HG02870 (cell line): ENCODE measurements around the gene IZUMO1.
"Not testable (repeated sequence)": the region's sequence is repeated elsewhere in the genome, so short reads cannot be mapped to it uniquely, and the experiment has no call there.

Source experiments
- ATAC-seq: cut with Tn5 transposase; IDR thresholded peaks from one replicate; pipeline ENCODE4 v1.9.1; 2021; ENCODE audit warnings: mild to moderate bottlenecking, moderate library complexity; ENCODE audit not compliant: unreplicated experiment

Gene IZUMO1

DNA sequence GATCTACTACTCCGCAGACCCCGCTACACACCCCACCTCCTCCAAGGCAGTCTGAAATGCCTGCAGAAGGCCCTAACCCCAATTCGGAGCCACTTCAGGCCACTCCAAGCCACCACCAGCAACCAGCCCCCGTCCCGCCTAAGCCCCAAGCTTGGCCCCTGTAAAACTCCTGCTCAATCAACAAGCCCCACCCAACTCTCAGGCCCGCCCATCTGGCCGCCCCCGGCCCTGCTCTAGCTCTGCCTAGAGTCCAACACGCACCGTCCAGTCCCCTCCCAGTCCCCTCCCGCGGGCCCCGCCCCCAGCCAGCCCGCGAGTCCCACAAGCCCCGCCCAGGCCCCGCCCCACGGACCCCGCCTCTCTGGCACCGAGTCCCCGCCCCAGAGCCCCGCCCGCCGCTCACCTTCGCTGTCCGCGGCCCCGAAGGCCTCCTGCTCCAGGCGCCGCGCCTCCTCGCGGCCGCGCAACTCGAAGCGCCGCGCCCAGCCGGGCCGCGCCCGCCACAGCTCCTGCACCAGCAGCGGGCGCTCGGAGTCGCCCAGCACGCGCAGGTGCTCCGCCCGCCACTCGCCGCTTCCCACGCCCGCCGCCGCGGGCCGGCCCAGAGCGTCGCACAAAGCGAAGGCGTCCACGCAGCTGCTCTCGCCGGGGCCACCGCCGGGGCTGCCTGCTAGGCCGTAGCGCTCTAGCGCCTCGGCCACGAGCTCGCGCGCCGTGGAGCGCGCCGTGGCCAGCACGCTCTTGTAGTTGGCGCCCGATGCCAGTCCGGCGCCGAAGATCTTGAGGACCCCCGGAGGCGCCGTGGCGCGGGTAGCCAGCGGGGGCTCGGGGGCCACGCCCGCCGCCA is 7.9 kb downstream of the IZUMO1 start:
- ATAC-seq, result no peak

DNA sequence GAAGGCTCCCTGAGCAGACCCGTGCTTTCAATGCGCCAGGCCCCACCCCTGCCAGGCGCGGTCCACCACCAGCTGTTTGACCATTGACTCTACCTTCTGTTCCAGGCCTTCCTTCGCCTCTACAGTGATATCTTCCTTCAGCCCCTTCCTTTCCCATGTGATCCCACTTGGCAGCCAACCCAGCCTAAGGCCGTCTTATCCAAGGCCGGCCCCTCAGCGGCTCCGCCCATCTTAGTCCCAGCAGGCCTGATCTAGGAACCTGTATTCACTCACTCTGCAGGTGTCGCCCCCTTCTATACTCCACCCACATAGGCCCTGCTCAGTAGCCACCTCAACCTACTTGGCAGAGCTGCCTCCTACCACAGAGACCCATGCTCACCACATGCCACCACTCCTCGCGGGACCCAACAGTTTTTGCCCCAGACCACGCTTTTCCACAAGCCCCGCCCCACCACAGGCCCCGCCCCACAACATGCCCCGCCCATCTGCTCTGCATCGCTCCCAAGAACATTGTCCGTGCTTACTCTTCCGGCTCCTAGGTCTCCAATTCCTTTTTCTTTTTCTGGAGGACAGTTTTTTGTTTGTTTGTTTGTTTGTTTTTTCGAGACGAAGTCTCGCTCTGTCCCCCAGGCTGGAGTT is 9.2 kb downstream of the IZUMO1 start:
- no peak for ATAC-seq

DNA sequence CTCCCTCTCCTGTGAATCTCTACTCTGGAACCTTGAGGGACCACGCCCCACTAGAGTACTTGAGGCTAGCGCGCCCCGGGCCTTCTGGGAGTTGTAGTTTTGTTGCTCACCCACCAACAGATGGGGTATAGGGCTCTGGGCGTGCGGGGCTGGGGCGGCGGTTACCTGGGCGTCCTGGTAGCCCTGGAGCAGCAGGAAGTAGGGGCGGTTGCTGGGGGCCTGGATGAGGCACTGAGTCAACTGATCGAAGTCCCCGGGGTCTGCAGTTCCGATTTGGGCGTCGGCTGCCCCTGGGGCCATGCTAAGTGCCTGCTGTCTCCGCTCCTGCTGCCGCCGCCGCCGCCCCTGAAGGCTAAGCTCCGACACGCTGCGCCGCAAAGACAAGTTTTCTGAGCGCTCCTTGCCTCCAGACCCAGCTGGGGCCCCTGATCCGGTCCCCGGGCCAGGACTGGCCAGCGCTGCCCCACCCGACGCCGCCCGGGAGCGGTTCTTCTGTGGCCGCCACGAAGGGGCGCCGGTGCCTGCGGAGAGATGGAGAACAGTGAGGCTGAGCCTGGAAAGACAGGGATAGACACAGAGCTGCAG is 11.6 kb downstream of the IZUMO1 start:
- no peak for ATAC-seq

DNA sequence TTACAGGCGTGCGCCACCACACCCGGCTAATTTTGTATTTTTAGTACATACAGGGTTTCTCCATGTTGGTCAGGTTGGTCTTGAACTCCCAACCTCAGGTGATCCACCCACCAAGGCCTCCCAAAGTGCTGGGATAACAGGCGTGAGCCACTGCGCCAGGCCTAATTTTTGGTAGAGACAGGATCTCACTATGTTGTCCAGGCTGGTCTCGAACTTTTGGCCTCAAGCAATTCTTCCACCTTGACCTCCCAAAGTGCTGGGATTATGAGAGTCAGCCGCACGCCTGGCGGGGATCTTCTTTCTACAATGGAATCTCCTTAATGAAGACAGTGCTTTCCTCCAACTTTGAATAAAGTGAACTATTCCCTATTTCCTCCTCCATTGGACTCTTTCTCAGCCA is 12.1 kb downstream of the IZUMO1 start:
- ATAC-seq, result no peak

DNA sequence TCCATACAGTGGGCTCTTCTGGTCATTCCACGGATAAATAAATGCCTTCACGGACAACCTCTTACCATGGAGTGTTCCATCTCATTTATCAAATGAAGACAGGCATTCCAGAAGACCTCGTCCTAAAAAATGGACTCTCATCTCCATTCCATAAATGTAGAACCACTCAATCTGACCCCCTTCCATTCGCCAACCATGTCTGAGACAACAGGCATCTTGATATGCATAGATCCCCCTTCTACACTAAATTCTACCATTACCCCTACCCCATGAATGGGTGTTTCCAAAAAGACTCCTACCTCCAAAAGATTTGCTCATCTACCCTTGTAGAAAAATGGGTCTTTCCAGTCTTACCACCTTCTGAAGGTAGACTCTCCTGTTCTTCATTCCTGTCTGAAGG is 15.3 kb downstream of the IZUMO1 start:
- ATAC-seq, result no peak

DNA sequence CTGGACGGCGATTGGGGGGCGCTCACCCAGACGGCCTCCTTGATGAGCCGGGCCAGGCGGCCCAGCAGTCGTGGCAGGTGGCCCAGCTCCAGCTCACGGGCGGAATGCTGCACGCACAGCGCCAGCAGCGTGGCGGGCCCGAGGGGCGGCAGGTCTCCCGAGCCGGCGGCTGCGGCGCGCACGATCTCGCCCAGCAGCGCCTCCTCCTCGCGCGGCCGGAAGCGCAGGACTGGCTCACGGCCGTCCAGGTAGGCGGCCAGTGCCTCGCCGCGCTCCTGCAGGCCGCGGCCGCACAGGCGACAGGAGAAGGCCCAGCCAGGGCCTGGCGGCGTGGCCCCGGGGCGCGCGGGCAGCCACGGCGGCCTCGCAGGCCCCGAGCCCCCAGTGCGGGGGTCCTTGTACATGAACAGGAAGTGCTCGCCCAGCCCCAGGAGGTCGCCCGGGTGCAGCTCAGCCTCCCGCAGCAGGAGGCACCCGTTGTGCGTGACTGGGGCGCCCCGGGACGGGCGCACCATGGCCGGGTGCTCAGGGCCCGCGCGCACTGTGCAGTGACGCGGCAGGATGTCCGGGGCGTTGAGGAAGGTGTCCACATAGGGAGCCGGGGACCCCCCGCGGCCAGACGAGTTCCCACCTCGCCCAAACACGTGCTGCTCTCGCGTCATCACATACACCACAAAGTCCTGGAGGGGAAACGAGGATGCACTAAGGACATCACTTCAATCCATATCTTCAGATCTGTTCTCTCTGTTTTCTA is 17.6 kb downstream of the IZUMO1 start:
- no peak for ATAC-seq

DNA sequence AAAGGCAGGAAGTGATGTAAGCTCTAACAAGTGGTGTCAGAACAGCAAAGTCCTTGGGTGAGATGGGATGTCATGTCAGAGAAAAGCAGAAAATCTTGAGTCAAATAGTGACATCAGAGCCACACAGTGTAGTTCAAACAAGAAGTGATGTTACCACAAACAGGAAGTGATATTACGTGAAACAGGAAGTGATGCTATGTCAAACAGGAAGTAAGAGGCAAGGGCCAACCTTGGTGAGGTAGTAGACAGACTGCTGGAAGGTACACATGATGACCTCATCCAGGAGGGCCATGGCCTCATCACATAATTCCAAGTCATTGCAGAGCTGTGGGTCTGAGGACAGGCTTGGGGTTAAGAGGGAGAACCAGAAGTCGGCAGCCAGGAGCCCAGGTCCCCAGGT is 20.2 kb downstream of the IZUMO1 start:
- no peak for ATAC-seq

DNA sequence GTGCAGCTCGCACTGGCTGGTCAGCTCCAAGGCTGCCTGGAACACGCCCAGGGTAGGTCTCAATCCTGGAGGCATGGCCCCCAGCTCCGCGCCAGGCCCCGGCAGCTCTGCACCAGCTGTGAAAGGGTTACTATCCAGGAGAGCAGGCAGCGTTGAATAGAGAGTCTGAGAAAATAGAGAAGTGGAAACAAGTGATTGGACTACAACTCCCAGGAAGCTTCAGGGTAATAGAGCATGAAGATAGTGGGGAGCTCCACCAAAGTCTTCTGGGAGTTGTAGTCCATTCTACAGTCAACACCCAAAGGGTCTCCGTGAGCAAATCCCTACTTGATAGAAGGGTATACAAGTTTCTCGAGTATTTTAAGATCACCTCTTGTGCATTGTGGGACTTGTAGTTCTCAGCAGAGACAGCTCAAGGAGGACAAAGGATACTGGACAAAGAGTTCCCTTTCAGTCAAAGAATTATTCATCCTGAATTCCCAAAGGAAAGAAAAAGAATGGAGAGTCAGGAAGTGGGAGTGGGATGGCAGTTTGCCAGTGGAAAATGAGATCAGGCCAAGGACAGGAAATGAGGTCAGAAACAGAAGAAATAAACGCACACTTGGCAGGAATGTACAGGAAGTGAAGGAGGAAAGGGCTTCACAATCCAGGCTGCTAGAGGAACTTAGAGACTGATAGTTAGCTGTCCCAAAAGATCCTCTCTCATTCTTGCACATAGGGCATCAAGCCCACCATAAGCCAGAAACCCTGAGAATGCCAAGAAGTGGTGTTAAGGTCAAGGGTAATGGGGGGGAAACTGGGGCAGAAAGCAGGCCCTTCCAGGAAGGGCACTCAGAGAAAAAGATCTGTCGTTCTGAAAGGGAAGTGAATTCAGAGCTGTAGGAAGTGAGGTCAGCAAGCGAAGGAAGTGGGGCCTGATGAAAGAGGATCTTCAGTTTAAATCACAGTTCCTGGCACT is 21.6 kb downstream of the IZUMO1 start:
- no peak for ATAC-seq

DNA sequence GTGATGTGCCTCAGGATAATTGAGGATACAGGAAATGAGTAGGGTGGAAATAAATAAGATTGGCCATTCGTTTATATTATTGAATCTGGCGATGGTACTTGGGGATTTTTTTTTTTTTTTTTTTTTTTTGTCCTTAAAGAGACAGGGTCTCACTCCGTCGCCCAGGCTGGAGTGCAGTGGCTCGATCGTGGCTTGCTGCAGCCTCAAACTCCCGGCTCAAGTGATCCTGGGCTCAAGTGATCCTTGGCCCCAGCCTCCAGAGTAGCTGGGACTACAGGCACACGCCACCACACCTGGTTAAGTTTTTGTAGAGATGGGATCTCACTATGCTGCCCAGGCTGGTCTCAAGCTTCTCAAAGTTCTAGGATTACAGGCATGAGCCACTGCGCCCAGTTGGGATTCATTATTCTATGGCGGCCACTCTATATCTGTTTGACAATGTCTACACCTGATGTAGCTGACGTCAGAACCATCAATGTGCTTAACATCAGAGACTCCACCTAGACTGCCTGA is 24.5 kb downstream of the IZUMO1 start:
- no peak for ATAC-seq

DNA sequence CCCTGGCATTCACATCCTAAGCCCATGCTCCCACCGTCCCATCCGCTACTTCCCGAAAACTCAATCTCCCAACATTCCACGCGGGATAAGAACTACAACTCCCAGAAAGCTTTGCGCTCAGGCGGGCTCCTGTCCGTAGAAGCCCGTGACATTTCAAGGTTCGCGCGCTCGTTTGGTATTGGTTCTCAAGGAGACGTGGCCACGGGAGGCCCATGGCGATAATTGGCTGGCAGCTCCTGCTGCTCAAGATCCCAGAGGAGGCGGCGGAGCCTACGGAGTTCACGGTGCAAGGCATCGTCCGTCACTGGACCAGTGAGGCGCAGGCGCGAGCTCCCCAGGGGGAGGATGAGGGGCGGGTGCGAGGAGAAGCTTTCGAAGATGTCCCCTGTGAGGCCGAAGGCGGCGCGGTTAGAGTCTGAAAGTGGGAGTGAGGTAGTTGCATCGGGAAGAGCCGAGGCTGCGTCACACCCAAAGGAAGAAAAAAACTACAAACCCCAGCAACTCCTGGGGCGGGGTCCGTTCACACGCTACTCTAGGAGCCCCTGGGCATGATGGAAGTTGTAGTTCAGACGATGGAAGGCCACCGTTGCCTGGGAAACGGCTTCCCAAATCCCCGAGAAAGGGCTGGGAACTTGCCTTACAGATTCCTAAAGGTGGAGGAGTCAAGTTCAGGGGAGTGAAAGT is 26.0 kb downstream of the IZUMO1 start:
- ATAC-seq, result peak; percentile 85

DNA sequence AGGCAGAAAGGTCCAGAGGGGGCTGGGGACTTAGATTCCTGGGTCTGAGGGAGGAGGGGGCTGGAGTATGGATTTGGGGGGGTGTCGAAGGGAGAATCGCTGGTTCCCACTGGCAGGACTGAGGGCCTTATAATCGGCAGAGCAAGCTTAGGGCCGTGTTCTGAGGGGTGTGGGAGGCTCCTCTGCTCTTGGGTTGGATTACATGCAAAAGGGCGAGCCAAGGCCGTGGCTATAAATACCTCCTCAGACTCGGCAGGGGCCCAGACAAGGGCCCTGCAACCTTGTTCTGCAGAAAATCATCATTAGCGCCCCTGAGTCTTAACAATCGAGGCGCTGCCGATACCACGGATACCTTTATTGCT is 26.5 kb downstream of the IZUMO1 start:
- peak; percentile 13 for ATAC-seq

DNA sequence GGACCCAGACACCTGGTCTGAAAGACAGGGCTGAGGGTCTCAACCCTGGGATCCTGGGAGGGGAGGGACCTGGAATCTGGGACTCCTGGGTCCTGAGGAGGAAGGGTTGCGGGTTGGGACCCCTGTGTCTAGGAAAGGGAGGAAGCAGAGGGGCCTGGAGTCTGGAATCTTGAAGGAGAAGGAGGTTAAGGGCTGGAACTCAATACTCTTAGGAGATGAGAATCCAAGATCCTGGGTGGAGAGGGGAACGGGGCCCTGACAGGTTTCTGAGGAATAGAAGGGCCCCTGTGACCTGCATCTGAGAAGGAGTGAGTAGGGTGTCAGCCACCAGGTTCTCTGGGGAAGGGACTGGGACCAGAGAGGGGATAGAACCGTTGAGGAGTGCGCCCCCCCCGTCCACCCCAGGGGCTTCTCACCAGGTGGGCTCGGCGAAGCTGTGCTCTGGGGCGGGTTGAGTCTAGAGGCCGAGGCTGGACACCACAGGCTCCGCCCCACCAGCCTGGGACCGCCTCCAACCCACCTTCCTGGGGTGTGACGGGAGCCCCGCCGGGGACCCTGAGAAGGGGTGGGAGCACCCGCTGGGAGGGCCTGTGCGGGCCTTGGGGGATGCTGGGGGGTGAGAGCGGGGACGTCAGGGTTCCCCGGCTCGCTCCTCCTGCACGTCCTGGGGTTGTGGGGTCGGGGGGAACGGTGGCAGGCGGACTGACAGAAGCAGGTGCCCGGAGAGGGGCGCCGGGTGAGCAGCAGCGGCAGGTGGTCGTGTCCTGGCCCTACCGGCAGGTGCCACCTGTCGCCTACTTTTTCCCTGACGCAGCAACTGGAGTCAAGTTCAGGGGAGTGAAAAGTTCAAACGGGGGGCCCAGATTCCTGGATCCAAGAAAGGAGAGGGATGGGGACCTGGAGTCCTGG is 27.2 kb downstream of the IZUMO1 start, which contains the start of gene MAMSTR:
MAMSTR (minus strand) TSS at position 463 of the 909 bp plus-strand sequence. CDS start 694 bp downstream, outside the sequence.
- no peak for ATAC-seq

DNA sequence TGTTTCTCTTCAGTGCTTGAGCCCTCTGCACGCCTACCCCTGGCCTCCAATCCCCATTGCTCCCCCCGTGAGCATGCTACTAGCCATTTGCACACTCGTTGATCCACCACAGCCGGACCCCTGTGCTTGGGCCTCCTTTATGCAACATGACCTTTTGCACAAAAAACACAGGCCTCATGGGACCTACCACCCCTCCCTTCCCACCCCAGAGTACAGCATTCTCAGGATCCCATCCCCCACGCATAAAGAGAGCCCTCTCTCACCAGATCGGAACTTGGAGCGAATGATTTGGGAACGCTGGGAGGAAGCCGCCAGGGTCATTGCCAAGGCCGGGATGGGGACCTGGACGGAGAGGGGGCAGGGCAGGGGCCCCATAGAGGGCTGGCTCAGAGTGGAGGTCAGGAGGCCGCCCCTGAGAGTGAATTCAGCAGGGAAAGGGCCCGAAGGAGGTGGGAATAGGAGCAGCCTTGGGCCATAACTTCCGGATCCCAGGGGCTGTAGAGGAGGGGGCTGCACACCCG is 27.9 kb downstream of the IZUMO1 start:
- ATAC-seq, result no peak

DNA sequence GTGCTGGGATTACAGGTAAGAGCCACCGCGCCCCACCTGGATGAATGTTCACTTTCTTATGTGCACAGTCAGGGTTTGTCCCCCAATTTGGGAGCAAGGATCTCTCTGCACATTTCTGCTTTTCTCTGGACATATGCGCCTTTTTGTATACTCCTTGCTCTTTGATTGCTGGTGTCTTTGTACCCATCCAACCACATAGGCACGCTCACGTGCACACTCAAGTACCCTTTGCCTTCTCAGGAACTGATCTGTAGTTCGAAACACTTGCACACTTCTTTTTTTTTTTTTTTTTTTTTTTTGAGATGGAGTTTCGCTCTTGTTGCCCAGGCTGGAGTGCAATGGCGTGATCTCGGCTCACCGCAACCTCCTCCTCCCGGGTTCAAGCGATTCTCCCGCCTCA is 28.6 kb downstream of the IZUMO1 start:
- not testable (repeated sequence) for ATAC-seq

DNA sequence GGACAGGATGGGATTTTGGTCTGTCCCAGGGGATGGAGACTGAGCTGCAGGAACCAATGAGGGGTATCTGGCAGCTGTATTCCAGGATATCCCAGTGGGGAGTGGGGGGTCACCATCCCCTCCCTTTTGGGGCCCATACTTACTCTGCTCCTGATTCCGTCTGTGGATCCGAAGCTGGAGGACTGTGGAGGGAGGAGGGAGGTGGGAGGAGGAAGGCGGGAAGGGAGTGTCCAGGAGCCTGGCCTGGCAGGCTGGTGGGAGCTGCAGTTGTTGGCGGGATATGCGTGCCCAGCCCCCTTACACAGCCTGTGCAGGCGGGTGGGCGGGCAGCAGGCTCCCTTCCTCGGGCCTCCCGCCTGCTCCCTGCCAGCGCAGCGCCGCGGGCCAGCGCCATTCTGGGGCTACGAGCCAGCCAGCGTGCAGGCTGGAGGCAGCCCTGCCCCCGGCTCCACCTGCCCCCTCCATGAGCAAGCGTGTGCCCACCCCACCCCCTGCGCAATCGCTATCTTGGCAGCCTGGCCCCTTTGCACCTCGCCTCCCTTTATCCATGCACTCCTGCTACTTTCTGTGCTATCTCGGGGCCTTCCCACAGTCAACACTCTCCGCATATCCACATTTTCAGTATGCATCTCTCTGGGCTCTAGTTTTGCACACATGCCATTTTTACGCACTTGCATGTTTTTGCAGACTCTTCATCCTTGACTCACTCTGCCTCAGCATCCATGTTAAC is 30.0 kb downstream of the IZUMO1 start:
- no peak for ATAC-seq

DNA sequence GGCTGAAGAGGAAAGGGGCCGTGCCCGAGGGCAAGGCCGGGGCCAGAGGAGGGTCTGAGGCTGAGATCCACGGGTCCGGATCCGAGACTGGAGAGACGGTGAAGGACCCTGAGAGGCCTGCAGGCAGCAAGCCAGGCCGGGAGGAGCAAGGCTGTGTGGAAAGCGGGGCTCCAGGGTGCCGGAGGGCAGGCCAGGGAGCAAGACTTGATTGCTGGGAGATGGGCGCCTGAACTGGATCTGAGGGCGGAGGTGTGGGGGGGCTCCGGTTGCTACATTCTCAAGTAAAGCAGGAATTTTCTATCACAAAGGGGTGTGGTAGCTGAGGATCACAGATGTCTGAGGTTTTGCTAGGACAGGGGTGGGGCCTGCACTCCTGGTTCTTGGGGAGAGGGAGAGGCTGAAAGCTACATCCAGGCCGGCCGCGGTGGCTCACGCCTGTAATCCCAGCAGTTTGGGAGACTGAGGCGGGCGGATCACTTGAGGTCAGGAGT is 31.0 kb downstream of the IZUMO1 start:
- ATAC-seq, result no peak
